Thyroid gland (tissue), 4 donors: ENCODE results near the gene TNNC1. TPM values are rescaled to one million over a fixed set of nuclear protein-coding genes. Genes with fewer than 3 reads are reported as not detected.

ENCODE experiments used
- DNase-seq, 2 donors: peaks; one replicate each; pipeline ENCODE4 v3.0.0-alpha.2; 2019
- H3K27ac ChIP-seq, 3 donors: fragments of 200-600 bp; sonication (generic); 1 replicate in 2 of 3; 2 replicates in 1 of 3; pipeline ENCODE4 v1.5.1; 2016 to 2019; ENCODE audit warnings: mild to moderate bottlenecking in 1 of 3, moderate library complexity in 1 of 3
- H3K27me3 ChIP-seq: fragments of 200-600 bp; sonication (generic); one replicate; pipeline ENCODE4 v1.5.1; 2019
- H3K36me3 ChIP-seq, 2 donors: fragments of 200-600 bp; sonication (generic); one replicate each; pipeline ENCODE4 v1.5.1; 2016 to 2019
- H3K4me1 ChIP-seq, 2 donors: fragments of 200-600 bp; sonication (generic); one replicate each; pipeline ENCODE4 v1.5.1; 2017 to 2019
- H3K4me3 ChIP-seq, 3 donors: fragments of 200-600 bp; sonication (generic); replicated peaks in 1 of 3; 1 replicate in 2 of 3; 2 replicates in 1 of 3; pipeline ENCODE4 v1.5.1; 2016; ENCODE audit warnings: mild to moderate bottlenecking in 1 of 3
- H3K9me3 ChIP-seq: fragments of 200-600 bp; sonication (generic); one replicate; pipeline ENCODE4 v1.5.1; 2017
- POLR2A ChIP-seq, 2 donors: fragments of 450-650 bp; IDR thresholded peaks; one replicate each; pipeline ENCODE4 v1.6.1; 2017; ENCODE audit warnings: antibody characterized with exemption in 2 of 2, mild to moderate bottlenecking in 2 of 2, moderate library complexity in 1 of 2
- WGBS, 2 donors: methylation state at CpG; one replicate each; pipeline ENCODE4 v1.1.5; 2017; 5-methylcytosine and 5-hydroxymethylcytosine counted together
- intact Hi-C: fragments of 100-400 bp; cut with DNase I; formaldehyde crosslinking; loops from one replicate; pipeline ENCODE4 v1.15.1; 2023
- total RNA-seq, 4 donors: library from RNA; depleted of rRNA; stranded (reverse); fragments of >200 nt; gene quantifications; one replicate each; pipeline ENCODE4 v1.2.3, GENCODE V29; 2016
- TF ChIP-seq, protein P1 (sequence below), 6 experiments: fragments of 200-600 bp in 3 of 6; fragments of 450-650 bp in 3 of 6; sonication (generic) in 3 of 6; IDR thresholded peaks; one replicate each; pipeline ENCODE4 v1.5.1; 2016 to 2019; ENCODE audit warnings: antibody characterized with exemption in 6 of 6, mild to moderate bottlenecking in 2 of 6, inconsistent platforms in 1 of 6, moderate library complexity in 1 of 6

Gene TNNC1
- total RNA-seq, 4 donors from 2014 or later, result 4.0 to 43.5 (median 13.9) TPM

DNA sequence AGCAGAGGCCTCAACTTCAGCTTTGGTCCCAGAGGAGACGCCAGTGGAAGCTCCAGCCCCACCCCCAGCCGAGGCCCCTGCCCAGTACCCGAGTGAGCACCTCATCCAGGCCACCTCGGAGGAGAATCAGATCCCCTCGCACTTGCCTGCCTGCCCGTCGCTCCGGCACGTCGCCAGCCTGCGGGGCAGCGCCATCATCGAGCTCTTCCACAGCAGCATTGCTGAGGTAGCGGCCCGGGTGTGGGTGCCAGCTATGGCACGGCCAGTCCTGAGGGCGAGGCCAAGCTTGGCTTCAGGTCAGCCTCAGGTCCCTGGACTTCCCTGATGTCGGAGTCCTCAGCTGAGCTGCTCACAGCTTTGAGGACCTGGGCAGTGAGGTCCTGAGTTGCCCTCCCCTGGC, 35.6 kb upstream of the TNNC1 start:
- no peaks in the 10 kb centered on the region for H3K27me3 ChIP-seq
- H3K4me1 ChIP-seq, result peaks cover 5 to 36% of the 10 kb centered on the region in 2 donors
- H3K27ac ChIP-seq, result no peak overlapping the region
- no peak overlapping the region for H3K4me3 ChIP-seq
- 97 to 98% methylated on average over 13 to 14 of the region's 18 CpGs for WGBS, 2 donors
- peaks cover 47 to 68% of the 10 kb centered on the region in 2 donors for H3K36me3 ChIP-seq
- no peak for DNase-seq
- TF ChIP-seq, protein P1, sequence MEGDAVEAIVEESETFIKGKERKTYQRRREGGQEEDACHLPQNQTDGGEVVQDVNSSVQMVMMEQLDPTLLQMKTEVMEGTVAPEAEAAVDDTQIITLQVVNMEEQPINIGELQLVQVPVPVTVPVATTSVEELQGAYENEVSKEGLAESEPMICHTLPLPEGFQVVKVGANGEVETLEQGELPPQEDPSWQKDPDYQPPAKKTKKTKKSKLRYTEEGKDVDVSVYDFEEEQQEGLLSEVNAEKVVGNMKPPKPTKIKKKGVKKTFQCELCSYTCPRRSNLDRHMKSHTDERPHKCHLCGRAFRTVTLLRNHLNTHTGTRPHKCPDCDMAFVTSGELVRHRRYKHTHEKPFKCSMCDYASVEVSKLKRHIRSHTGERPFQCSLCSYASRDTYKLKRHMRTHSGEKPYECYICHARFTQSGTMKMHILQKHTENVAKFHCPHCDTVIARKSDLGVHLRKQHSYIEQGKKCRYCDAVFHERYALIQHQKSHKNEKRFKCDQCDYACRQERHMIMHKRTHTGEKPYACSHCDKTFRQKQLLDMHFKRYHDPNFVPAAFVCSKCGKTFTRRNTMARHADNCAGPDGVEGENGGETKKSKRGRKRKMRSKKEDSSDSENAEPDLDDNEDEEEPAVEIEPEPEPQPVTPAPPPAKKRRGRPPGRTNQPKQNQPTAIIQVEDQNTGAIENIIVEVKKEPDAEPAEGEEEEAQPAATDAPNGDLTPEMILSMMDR (IDR thresholded peaks at IDR 0.05), result no peak
- TF ChIP-seq POLR2A (IDR thresholded peaks at IDR 0.05), result no peak
- H3K9me3 ChIP-seq, result no peaks in the 10 kb centered on the region
- intact Hi-C loops, result no loop called here

DNA sequence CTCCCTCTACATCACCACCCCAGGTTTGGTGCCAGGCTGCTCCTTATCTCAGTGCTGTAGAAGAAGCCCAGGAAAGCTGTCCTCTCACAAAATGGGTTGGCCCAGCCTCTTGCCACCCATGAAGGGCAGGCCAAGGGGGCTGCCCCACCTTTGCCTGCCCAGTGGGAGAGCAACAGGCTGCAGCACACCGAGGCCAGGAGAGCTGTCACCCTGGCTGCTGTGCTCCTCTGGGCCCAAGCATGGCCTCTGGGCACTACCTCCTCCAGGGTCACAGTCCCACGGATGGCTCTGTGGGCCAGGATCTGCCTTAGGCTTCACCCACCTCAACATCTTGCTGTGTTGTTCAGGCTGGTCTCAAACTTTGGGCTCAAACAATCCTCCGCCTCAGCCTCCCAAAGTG, 34.9 kb upstream of the TNNC1 start:
- H3K27ac ChIP-seq, result no peak overlapping the region
- TF ChIP-seq, protein P1 (IDR thresholded peaks at IDR 0.05), result no peak
- TF ChIP-seq POLR2A (IDR thresholded peaks at IDR 0.05), result no peak
- no peaks in the 10 kb centered on the region for H3K9me3 ChIP-seq
- intact Hi-C loops, result no loop called here
- H3K4me3 ChIP-seq, result no peak overlapping the region
- peaks cover 3 to 29% of the 10 kb centered on the region in 2 donors for H3K4me1 ChIP-seq
- H3K27me3 ChIP-seq, result no peaks in the 10 kb centered on the region
- 90 to 92% methylated on average over 2 to 3 of the region's 3 CpGs for WGBS, 2 donors
- H3K36me3 ChIP-seq, result peaks cover 47 to 68% of the 10 kb centered on the region in 2 donors
- DNase-seq, result no peak

DNA sequence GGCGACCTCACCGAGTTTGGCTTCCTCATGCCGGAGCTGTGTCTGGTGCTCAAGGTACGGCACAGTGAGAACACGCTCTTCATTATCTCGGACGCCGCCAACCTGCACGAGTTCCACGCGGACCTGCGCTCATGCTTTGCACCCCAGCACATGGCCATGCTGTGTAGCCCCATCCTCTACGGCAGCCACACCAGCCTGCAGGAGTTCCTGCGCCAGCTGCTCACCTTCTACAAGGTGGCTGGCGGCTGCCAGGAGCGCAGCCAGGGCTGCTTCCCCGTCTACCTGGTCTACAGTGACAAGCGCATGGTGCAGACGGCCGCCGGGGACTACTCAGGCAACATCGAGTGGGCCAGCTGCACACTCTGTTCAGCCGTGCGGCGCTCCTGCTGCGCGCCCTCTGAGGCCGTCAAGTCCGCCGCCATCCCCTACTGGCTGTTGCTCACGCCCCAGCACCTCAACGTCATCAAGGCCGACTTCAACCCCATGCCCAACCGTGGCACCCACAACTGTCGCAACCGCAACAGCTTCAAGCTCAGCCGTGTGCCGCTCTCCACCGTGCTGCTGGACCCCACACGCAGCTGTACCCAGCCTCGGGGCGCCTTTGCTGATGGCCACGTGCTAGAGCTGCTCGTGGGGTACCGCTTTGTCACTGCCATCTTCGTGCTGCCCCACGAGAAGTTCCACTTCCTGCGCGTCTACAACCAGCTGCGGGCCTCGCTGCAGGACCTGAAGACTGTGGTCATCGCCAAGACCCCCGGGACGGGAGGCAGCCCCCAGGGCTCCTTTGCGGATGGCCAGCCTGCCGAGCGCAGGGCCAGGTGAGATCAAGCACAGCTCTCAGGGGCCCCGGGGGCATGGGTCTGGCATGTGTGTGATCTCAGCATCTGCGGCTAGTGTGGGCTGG, 34.2 kb upstream of the TNNC1 start:
- no peaks in the 10 kb centered on the region for H3K9me3 ChIP-seq
- no peaks in the 10 kb centered on the region for H3K27me3 ChIP-seq
- TF ChIP-seq POLR2A (IDR thresholded peaks at IDR 0.05), result no peak
- H3K27ac ChIP-seq, result no peak overlapping the region
- WGBS, 2 donors, result 96 to 97% methylated on average over 42 to 59 of the region's 59 CpGs
- H3K4me3 ChIP-seq, result no peak overlapping the region
- H3K36me3 ChIP-seq, result peaks cover 47 to 68% of the 10 kb centered on the region in 2 donors
- intact Hi-C loops, result no loop called here
- no peak for DNase-seq
- H3K4me1 ChIP-seq, result peaks cover 3 to 26% of the 10 kb centered on the region in 2 donors

DNA sequence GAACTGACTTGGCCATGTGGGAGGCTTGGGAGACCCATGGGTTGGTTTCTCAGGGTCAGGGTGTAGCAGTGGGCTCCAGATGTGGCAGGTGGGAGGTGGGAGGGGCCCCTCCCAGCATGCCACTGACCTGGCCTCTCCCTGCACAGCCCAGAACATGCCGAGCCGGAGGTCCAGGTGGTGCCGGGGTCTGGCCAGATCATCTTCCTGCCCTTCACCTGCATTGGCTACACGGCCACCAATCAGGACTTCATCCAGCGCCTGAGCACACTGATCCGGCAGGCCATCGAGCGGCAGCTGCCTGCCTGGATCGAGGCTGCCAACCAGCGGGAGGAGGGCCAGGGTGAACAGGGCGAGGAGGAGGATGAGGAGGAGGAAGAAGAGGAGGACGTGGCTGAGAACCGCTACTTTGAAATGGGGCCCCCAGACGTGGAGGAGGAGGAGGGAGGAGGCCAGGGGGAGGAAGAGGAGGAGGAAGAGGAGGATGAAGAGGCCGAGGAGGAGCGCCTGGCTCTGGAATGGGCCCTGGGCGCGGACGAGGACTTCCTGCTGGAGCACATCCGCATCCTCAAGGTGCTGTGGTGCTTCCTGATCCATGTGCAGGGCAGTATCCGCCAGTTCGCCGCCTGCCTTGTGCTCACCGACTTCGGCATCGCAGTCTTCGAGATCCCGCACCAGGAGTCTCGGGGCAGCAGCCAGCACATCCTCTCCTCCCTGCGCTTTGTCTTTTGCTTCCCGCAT, 33.4 kb upstream of the TNNC1 start:
- 93 to 95% methylated on average over 30 to 31 of the region's 31 CpGs for WGBS, 2 donors
- Histone ChIP-seq H3K27ac (no peak overlapping the region), H3K9me3 (no peaks in the 10 kb centered on the region), H3K27me3 (no peaks in the 10 kb centered on the region), H3K4me1 (peaks cover 3 to 22% of the 10 kb centered on the region in 2 donors), H3K4me3 (no peak overlapping the region), H3K36me3 (peaks cover 44 to 67% of the 10 kb centered on the region in 2 donors)
- intact Hi-C loops, result no loop called here
- TF ChIP-seq POLR2A (IDR thresholded peaks at IDR 0.05), result no peak
- TF ChIP-seq, protein P1 (IDR thresholded peaks at IDR 0.05), result no peak
- DNase-seq, result no peak

DNA sequence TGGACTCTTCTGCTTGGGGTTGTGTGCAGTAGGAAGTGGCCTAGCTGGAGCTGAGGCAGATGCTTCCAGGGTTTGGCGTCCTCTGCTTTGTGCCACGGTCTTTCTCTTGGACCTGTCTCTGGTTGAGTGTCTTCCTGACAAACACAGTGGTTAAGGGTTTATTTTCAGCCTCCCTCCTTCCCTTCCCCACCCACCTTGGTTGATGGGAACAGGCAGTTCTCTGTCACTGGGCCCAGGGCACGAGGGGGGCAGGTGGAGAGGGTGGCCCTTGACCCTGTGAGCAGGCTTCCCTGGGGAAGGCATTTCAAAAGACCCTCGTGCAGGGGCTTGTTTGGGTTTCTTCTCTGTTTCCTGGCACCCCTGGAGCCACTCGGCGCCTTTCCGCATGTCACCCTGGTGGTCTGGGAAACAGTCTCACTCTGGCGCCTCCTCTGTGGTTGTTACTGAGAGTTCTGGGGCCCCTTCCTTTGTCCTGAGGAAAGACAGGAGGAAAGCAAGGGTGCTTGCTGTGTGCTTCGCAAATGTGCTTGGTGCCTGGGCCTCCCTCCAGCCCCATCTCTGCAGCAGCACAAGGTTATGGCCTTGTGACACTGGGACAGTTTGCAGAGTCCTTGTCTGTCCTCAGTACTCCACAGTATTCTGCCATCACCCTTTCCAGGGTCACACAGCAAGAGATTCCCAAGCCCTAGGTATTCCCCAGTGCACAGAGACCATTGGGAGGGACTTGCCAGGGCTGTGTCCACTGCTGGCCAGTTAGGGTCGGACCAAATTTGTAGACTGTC, 31.0 kb upstream of the TNNC1 start:
- H3K27me3 ChIP-seq, result no peaks in the 10 kb centered on the region
- H3K27ac ChIP-seq, result no peak overlapping the region
- H3K4me3 ChIP-seq, result no peak overlapping the region
- H3K4me1 ChIP-seq, result peaks cover 3% of the 10 kb centered on the region in 2 donors
- H3K36me3 ChIP-seq, result peaks cover 41 to 63% of the 10 kb centered on the region in 2 donors
- WGBS, 2 donors, result 83 to 86% methylated on average over 9 of the region's 10 CpGs
- H3K9me3 ChIP-seq, result no peaks in the 10 kb centered on the region
- intact Hi-C loops, result no loop called here
- DNase-seq, result no peak
- TF ChIP-seq, protein P1 (IDR thresholded peaks at IDR 0.05), result no peak
- no peak for TF ChIP-seq POLR2A (IDR thresholded peaks at IDR 0.05)
